HTERT RPE-1 (cell line): ENCODE data around the gene PSME3IP1.

ENCODE experiments used
- in situ Hi-C: fragments of 300-500 bp; cut with MboI; formaldehyde crosslinking; loops from 4 replicates; pipeline ENCODE4 v1.14.3; 2020; ENCODE audit warnings: low sequenced_read_pairs

The PSME3IP1 gene

GRCh38 chr16:57146040-57146647 lies 39.7 kb downstream of the PSME3IP1 start:
- in situ Hi-C loops: no loop called here

- in situ Hi-C loops: no loop called here
Measured at GRCh38 chr16:57145046-57146021, 40.5 kb downstream of the PSME3IP1 start.

- in situ Hi-C loops: no loop called here
Measured at GRCh38 chr16:57144027-57144426, 41.8 kb downstream of the PSME3IP1 start.

GRCh38 chr16:57143149-57143921 lies 42.5 kb downstream of the PSME3IP1 start:
- in situ Hi-C loops: no loop called here

GRCh38 chr16:57141822-57142631 lies 43.8 kb downstream of the PSME3IP1 start:
- in situ Hi-C loops: no loop called here

- in situ Hi-C loops: no loop called here
Measured at GRCh38 chr16:57140931-57141668, 44.7 kb downstream of the PSME3IP1 start.

- in situ Hi-C loops: no loop called here
Measured at GRCh38 chr16:57138281-57138935, 47.4 kb downstream of the PSME3IP1 start.

- in situ Hi-C loops: no loop called here
Measured at GRCh38 chr16:57137566-57138273, 48.1 kb downstream of the PSME3IP1 start.

- in situ Hi-C loops: no loop called here
Measured at GRCh38 chr16:57137043-57137442, 48.8 kb downstream of the PSME3IP1 start.

GRCh38 chr16:57134982-57135381 lies 50.9 kb downstream of the PSME3IP1 start:
- in situ Hi-C loops: no loop called here

GRCh38 chr16:57133886-57134285 lies 52.0 kb downstream of the PSME3IP1 start:
- in situ Hi-C loops: no loop called here

- in situ Hi-C loops: no loop called here
Measured at GRCh38 chr16:57133031-57133430, 52.8 kb downstream of the PSME3IP1 start.

- in situ Hi-C loops: no loop called here
Measured at GRCh38 chr16:57132470-57132869, 53.4 kb downstream of the PSME3IP1 start.

- in situ Hi-C loops: no loop called here
Measured at GRCh38 chr16:57131351-57131970, 54.4 kb downstream of the PSME3IP1 start.

GRCh38 chr16:57130950-57131321 lies 54.9 kb downstream of the PSME3IP1 start:
- in situ Hi-C loops: no loop called here

GRCh38 chr16:57128771-57129389 lies 57.0 kb downstream of the PSME3IP1 start:
- in situ Hi-C loops: no loop called here

- in situ Hi-C loops: no loop called here
Measured at GRCh38 chr16:57127836-57128235, 58.0 kb downstream of the PSME3IP1 start.
